22Rv1 (cell line): ENCODE data around the gene MRPL54.

ENCODE experiments used
- ZFX ChIP-seq: fragments of 450-650 bp; IDR thresholded peaks from 2 replicates; pipeline ENCODE4 v1.6.1; 2017; ENCODE audit warnings: antibody characterized with exemption, borderline replicate concordance
- TF ChIP-seq, protein P1 (sequence below): fragments of 450-650 bp; IDR thresholded peaks from 2 replicates; pipeline ENCODE4 v1.5.1; 2017; ENCODE audit warnings: mild to moderate bottlenecking

DNA sequence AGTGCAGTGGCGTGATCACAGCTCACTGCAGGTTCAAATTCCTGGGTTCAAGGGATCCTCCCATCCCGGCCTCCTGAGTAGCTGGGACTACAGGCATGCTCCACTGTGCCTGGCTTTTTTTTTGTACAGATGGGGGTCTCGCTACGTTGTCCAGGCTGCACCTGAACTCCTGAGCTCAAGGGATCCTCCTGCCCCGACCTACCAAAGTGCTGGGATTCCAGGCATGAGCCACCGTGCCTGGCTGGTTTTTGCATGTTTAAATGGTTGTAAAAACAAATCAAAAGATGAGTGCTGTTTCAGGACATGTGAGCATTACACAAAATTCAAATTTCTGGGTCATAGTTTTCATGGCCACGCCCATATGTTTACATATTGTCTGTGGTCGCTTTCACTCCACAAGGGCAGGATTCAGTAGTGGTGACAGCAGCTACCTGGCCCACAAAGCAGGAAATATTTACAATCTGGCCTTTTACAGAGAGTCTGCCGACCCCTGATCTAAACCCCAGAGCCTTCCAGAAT, 18.4 kb downstream of the MRPL54 start:
- TF ChIP-seq, protein P1, sequence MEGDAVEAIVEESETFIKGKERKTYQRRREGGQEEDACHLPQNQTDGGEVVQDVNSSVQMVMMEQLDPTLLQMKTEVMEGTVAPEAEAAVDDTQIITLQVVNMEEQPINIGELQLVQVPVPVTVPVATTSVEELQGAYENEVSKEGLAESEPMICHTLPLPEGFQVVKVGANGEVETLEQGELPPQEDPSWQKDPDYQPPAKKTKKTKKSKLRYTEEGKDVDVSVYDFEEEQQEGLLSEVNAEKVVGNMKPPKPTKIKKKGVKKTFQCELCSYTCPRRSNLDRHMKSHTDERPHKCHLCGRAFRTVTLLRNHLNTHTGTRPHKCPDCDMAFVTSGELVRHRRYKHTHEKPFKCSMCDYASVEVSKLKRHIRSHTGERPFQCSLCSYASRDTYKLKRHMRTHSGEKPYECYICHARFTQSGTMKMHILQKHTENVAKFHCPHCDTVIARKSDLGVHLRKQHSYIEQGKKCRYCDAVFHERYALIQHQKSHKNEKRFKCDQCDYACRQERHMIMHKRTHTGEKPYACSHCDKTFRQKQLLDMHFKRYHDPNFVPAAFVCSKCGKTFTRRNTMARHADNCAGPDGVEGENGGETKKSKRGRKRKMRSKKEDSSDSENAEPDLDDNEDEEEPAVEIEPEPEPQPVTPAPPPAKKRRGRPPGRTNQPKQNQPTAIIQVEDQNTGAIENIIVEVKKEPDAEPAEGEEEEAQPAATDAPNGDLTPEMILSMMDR: no peak
- TF ChIP-seq ZFX: no peak
